Neural progenitor cell (in vitro differentiated cells): Measurements from ENCODE around the gene NADSYN1. TPM values are rescaled to one million over a fixed set of nuclear protein-coding genes. Genes with fewer than 3 reads are reported as not detected.

Experiments used
- DNase-seq: peaks from one replicate; pipeline ENCODE4 v3.0.0-alpha.2; 2016; ENCODE audit warnings: low spot score
- H2AFZ ChIP-seq: fragments of 200-600 bp; sonication (generic); replicated peaks from 2 replicates; pipeline ENCODE4 v1.6.1; 2016; ENCODE audit warnings: antibody characterized with exemption
- H3F3A ChIP-seq: fragments of 200-600 bp; sonication (generic); 2 replicates; pipeline ENCODE4 v1.6.1; 2016; ENCODE audit warnings: antibody characterized with exemption, low read depth
- H3K27ac ChIP-seq: fragments of 200-600 bp; sonication (generic); 2 replicates; pipeline ENCODE4 v1.5.1; 2016; ENCODE audit warnings: mild to moderate bottlenecking
- H3K27me3 ChIP-seq: fragments of 200-600 bp; sonication (generic); 2 replicates; pipeline ENCODE4 v1.6.1; 2016; ENCODE audit warnings: mild to moderate bottlenecking, moderate library complexity
- H3K36me3 ChIP-seq: fragments of 200-600 bp; sonication (generic); 2 replicates; pipeline ENCODE4 v1.5.1; 2016
- H3K4me1 ChIP-seq: fragments of 200-600 bp; sonication (generic); 2 replicates; pipeline ENCODE4 v1.6.1; 2016; ENCODE audit warnings: mixed run types
- H3K4me2 ChIP-seq: fragments of 200-600 bp; sonication (generic); 2 replicates; pipeline ENCODE4 v1.6.1; 2016
- H3K4me3 ChIP-seq: fragments of 200-600 bp; sonication (generic); 2 replicates; pipeline ENCODE4 v1.5.1; 2016
- H3K79me2 ChIP-seq: fragments of 200-600 bp; sonication (generic); 2 replicates; pipeline ENCODE4 v1.6.1; 2016; ENCODE audit warnings: low read depth
- H3K9ac ChIP-seq: fragments of 200-600 bp; sonication (generic); 2 replicates; pipeline ENCODE4 v1.6.1; 2016
- H3K9me3 ChIP-seq: fragments of 200-600 bp; sonication (generic); 2 replicates; pipeline ENCODE4 v1.5.1; 2016; ENCODE audit warnings: low read depth
- H4K20me1 ChIP-seq: fragments of 200-600 bp; sonication (generic); 2 replicates; pipeline ENCODE4 v1.6.1; 2016; ENCODE audit warnings: low read depth
- H3K27ac Mint-ChIP-seq: 3 replicates; pipeline ENCODE4 v1.8.0; 2021; ENCODE audit warnings: mixed read lengths
- H3K27me3 Mint-ChIP-seq: 2 replicates; pipeline ENCODE4 v1.8.0; 2022; ENCODE audit warnings: low read depth, mild to moderate bottlenecking, inconsistent platforms, moderate library complexity, mixed read lengths; ENCODE audit not compliant: insufficient read depth
- H3K36me3 Mint-ChIP-seq: 3 replicates; pipeline ENCODE4 v1.8.0; 2021; ENCODE audit warnings: mixed read lengths
- H3K4me1 Mint-ChIP-seq: 3 replicates; pipeline ENCODE4 v1.8.0; 2021; ENCODE audit warnings: mixed read lengths
- H3K4me3 Mint-ChIP-seq: 3 replicates; pipeline ENCODE4 v1.8.0; 2021; ENCODE audit warnings: mild to moderate bottlenecking, moderate library complexity, mixed read lengths
- H3K9me3 Mint-ChIP-seq: 3 replicates; pipeline ENCODE4 v1.8.0; 2020; ENCODE audit warnings: mixed read lengths
- EZH2 ChIP-seq: fragments of 200-600 bp; sonication (generic); IDR thresholded peaks from 2 replicates; pipeline ENCODE4 v1.6.1; 2017; ENCODE audit warnings: antibody characterized with exemption, mild to moderate bottlenecking, moderate library complexity
- EZH2phosphoT487 ChIP-seq: fragments of 200-600 bp; sonication (generic); IDR thresholded peaks from 2 replicates; pipeline ENCODE4 v1.6.1; 2017; ENCODE audit warnings: antibody characterized with exemption
- total RNA-seq: library from RNA; depleted of rRNA; stranded (reverse); fragments of >200 nt; gene quantifications from 2 replicates; pipeline ENCODE4 v1.2.3, GENCODE V29; 2015; ENCODE audit warnings: low replicate concordance
- TF ChIP-seq, protein P1 (sequence below): fragments of 200-600 bp; sonication (generic); IDR thresholded peaks from 2 replicates; pipeline ENCODE4 v1.5.1; 2017; ENCODE audit warnings: antibody characterized with exemption, mild to moderate bottlenecking

NADSYN1 gene
- total RNA-seq, 1 donor from 2014 or later: 25.0 TPM

- TF ChIP-seq EZH2phosphoT487: no peak
- TF ChIP-seq, protein P1, sequence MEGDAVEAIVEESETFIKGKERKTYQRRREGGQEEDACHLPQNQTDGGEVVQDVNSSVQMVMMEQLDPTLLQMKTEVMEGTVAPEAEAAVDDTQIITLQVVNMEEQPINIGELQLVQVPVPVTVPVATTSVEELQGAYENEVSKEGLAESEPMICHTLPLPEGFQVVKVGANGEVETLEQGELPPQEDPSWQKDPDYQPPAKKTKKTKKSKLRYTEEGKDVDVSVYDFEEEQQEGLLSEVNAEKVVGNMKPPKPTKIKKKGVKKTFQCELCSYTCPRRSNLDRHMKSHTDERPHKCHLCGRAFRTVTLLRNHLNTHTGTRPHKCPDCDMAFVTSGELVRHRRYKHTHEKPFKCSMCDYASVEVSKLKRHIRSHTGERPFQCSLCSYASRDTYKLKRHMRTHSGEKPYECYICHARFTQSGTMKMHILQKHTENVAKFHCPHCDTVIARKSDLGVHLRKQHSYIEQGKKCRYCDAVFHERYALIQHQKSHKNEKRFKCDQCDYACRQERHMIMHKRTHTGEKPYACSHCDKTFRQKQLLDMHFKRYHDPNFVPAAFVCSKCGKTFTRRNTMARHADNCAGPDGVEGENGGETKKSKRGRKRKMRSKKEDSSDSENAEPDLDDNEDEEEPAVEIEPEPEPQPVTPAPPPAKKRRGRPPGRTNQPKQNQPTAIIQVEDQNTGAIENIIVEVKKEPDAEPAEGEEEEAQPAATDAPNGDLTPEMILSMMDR: no peak
- TF ChIP-seq EZH2: no peak
- H3K9me3 Mint-ChIP-seq: no peaks in the 10 kb centered on the region
- H3K4me3 Mint-ChIP-seq: no peak overlapping the region
- peaks cover 4% of the 10 kb centered on the region for H3K27me3 Mint-ChIP-seq
- H3K36me3 Mint-ChIP-seq: peaks cover 30% of the 10 kb centered on the region
- H3K9ac ChIP-seq: no peak overlapping the region
- H3K27ac ChIP-seq: no peak overlapping the region
- no peaks in the 10 kb centered on the region for H3K27me3 ChIP-seq
- H3K36me3 ChIP-seq: no peaks in the 10 kb centered on the region
- H3F3A ChIP-seq: no peaks in the 10 kb centered on the region
- H4K20me1 ChIP-seq: no peaks in the 10 kb centered on the region
- no peaks in the 10 kb centered on the region for H3K79me2 ChIP-seq
- H3K4me1 Mint-ChIP-seq: peaks cover 19% of the 10 kb centered on the region
- H3K4me3 ChIP-seq: no peak overlapping the region
- peak overlapping the region; percentile 27 for H3K27ac Mint-ChIP-seq
- no peak for DNase-seq
- no peak overlapping the region for H2AFZ ChIP-seq
- no peaks in the 10 kb centered on the region for H3K9me3 ChIP-seq
- H3K4me1 ChIP-seq: no peaks in the 10 kb centered on the region
- no peak overlapping the region for H3K4me2 ChIP-seq
Observed at GRCh38 chr11:71490044-71490730, 37.2 kb downstream of the NADSYN1 start.

GRCh38 chr11:71490731-71491390 is 37.9 kb downstream of the NADSYN1 start:
- Histone ChIP-seq H2AFZ (no peak overlapping the region), H3K9ac (no peak overlapping the region), H3K27me3 (no peaks in the 10 kb centered on the region), H4K20me1 (no peaks in the 10 kb centered on the region), H3K27ac (no peak overlapping the region), H3K9me3 (no peaks in the 10 kb centered on the region), H3K36me3 (no peaks in the 10 kb centered on the region), H3K4me3 (no peak overlapping the region), H3K4me2 (no peak overlapping the region), H3K79me2 (no peaks in the 10 kb centered on the region), H3F3A (no peaks in the 10 kb centered on the region), H3K4me1 (no peaks in the 10 kb centered on the region)
- Mint-ChIP-seq H3K4me3 (no peak overlapping the region), H3K9me3 (no peaks in the 10 kb centered on the region), H3K4me1 (peaks cover 19% of the 10 kb centered on the region), H3K36me3 (peaks cover 24% of the 10 kb centered on the region), H3K27me3 (peaks cover 4% of the 10 kb centered on the region), H3K27ac (peak overlapping the region; percentile 39)
- TF ChIP-seq EZH2phosphoT487 (no peak), EZH2 (no peak)
- TF ChIP-seq, protein P1: no peak
- no peak for DNase-seq

DNA sequence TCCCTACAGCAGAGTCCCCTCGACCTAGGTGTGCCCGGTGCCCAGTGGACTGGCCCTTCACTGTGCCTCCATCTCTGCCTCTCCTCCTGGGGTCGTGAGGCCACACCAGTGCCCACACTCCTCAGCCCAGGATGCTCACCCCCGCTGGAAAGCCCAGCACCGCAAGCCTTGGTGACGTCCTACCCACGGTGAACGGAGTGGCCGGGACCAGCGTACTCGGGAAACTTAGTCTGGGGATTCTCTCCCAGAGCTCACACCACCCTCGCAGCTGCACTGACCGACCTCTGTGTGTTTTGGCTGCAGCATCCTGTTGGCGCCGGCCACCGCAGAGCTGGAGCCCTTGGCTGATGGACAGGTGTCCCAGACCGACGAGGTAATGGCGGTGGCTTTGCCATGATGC is 38.5 kb downstream of the NADSYN1 start:
- Histone ChIP-seq H3K4me2 (no peak overlapping the region), H3K4me1 (no peaks in the 10 kb centered on the region), H3K4me3 (no peak overlapping the region), H3K9ac (no peak overlapping the region), H4K20me1 (no peaks in the 10 kb centered on the region), H2AFZ (no peak overlapping the region), H3K9me3 (no peaks in the 10 kb centered on the region), H3F3A (no peaks in the 10 kb centered on the region), H3K79me2 (no peaks in the 10 kb centered on the region), H3K27me3 (no peaks in the 10 kb centered on the region), H3K27ac (no peak overlapping the region), H3K36me3 (no peaks in the 10 kb centered on the region)
- no peak overlapping the region for H3K4me3 Mint-ChIP-seq
- no peaks in the 10 kb centered on the region for H3K9me3 Mint-ChIP-seq
- peaks cover 2% of the 10 kb centered on the region for H3K27me3 Mint-ChIP-seq
- peaks cover 18% of the 10 kb centered on the region for H3K36me3 Mint-ChIP-seq
- TF ChIP-seq, protein P1: no peak
- TF ChIP-seq EZH2 (no peak), EZH2phosphoT487 (no peak)
- H3K27ac Mint-ChIP-seq: no peak overlapping the region
- H3K4me1 Mint-ChIP-seq: peaks cover 19% of the 10 kb centered on the region
- no peak for DNase-seq
